GM23248 (cell line): ENCODE measurements around the gene PC.

Experiments used
- EZH2 ChIP-seq: fragments of 200-600 bp; sonication (generic); IDR thresholded peaks from 2 replicates; pipeline ENCODE4 v1.6.1; 2018; ENCODE audit warnings: antibody characterized with exemption, mild to moderate bottlenecking; ENCODE audit not compliant: insufficient read depth, poor library complexity, severe bottlenecking
- EZH2phosphoT487 ChIP-seq: fragments of 200-600 bp; sonication (generic); IDR thresholded peaks from 2 replicates; pipeline ENCODE4 v1.6.1; 2018; ENCODE audit warnings: antibody characterized with exemption, moderate library complexity, mild to moderate bottlenecking, low read depth; ENCODE audit not compliant: insufficient read depth

- no peak for TF ChIP-seq EZH2
- no peak for TF ChIP-seq EZH2phosphoT487
Observed at GRCh38 chr11:66912361-66912760, 45.8 kb downstream of the PC start.
